NCI-H2227 (cell line): Measurements from ENCODE around the gene TIAM1.

Experiments
- DNase-seq: peaks from one replicate; lab custom pipeline; 2025; ENCODE audit not compliant: unreplicated experiment; lab: John Stamatoyannopoulos, UW

Gene TIAM1

GRCh38 chr21:31290765-31291164 lies 53.3 kb downstream of the TIAM1 start:
- no peak for DNase-seq

GRCh38 chr21:31289702-31290101 lies 54.4 kb downstream of the TIAM1 start:
- no peak for DNase-seq

- no peak for DNase-seq
These were observed 55.9 kb downstream of the TIAM1 start for GRCh38 chr21:31288191-31288590.

GRCh38 chr21:31287201-31287600 lies 56.9 kb downstream of the TIAM1 start:
- no peak for DNase-seq

- DNase-seq, result no peak
These were observed 57.4 kb downstream of the TIAM1 start for GRCh38 chr21:31286621-31287020.

- no peak for DNase-seq
These were observed 59.2 kb downstream of the TIAM1 start for GRCh38 chr21:31284797-31285397.

GRCh38 chr21:31283025-31283424 lies 61.0 kb downstream of the TIAM1 start:
- no peak for DNase-seq

GRCh38 chr21:31282095-31282709 lies 61.9 kb downstream of the TIAM1 start:
- no peak for DNase-seq

- DNase-seq, result no peak
These were observed 62.5 kb downstream of the TIAM1 start for GRCh38 chr21:31281561-31281960.

GRCh38 chr21:31279986-31280385 lies 64.1 kb downstream of the TIAM1 start:
- no peak for DNase-seq

- DNase-seq, result no peak
These were observed 64.8 kb downstream of the TIAM1 start for GRCh38 chr21:31279214-31279613.

- no peak for DNase-seq
These were observed 65.4 kb downstream of the TIAM1 start for GRCh38 chr21:31278511-31279130.

GRCh38 chr21:31276663-31277062 lies 67.4 kb downstream of the TIAM1 start:
- no peak for DNase-seq

- no peak for DNase-seq
These were observed 68.2 kb downstream of the TIAM1 start for GRCh38 chr21:31275901-31276300.

- no peak for DNase-seq
These were observed 70.8 kb downstream of the TIAM1 start for GRCh38 chr21:31273278-31273677.

GRCh38 chr21:31268090-31268489 lies 76.0 kb downstream of the TIAM1 start:
- no peak for DNase-seq

- no peak for DNase-seq
These were observed 76.4 kb downstream of the TIAM1 start for GRCh38 chr21:31267644-31268043.

- no peak for DNase-seq
These were observed 77.8 kb downstream of the TIAM1 start for GRCh38 chr21:31266241-31266640.

GRCh38 chr21:31265366-31266013 lies 78.6 kb downstream of the TIAM1 start:
- DNase-seq, result no peak

GRCh38 chr21:31264574-31264973 lies 79.5 kb downstream of the TIAM1 start:
- DNase-seq, result no peak

- no peak for DNase-seq
These were observed 81.3 kb downstream of the TIAM1 start for GRCh38 chr21:31262728-31263127.

- no peak for DNase-seq
These were observed 82.3 kb downstream of the TIAM1 start for GRCh38 chr21:31261759-31262158.
